Measurements from ENCODE around the gene SMC5.
"Not testable (repeated sequence)": the region's sequence is repeated elsewhere in the genome, so short reads cannot be mapped to it uniquely, and the experiment has no call there.

Gene SMC5

GRCh38 chr9:70304810-70305209 lies 46.0 kb downstream of the SMC5 start:
- no peak overlapping the region for H3K4me3 ChIP-seq (ENCODE audit: low read depth, low read length)
- no peak for TF ChIP-seq CTCF (IDR thresholded peaks at IDR 0.05; ENCODE audit: control insufficient read depth, extremely low read depth, insufficient read depth)
- DNase-seq (ENCODE audit: low read depth): no peak

- TF ChIP-seq CTCF (IDR thresholded peaks at IDR 0.05; ENCODE audit: control insufficient read depth, extremely low read depth, insufficient read depth): no peak
- no peak for DNase-seq (ENCODE audit: low read depth)
- no peak overlapping the region for H3K4me3 ChIP-seq (ENCODE audit: low read depth, low read length)
Measured at GRCh38 chr9:70315389-70315788, 56.6 kb downstream of the SMC5 start.

DNA sequence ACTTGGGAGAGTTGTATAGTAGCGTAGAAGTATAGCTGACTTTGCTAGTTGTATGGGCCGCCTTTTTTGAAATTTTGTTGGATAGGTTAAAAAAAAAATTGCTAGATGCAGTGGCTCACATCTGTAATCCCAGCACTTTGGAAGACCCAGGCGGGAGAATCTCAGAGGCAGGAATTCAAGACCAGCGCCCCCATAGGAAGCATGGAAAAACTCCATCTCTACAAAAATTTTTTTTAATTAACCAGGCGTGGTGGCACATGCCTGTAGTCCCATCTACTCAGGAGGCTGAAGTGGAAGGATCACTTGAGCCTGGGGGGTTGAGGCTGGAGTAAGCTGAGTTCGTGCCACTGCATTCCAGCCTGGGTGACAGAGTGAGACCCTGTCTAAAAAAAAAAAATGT lies 59.2 kb downstream of the SMC5 start:
- H3K4me3 ChIP-seq (ENCODE audit: low read depth, low read length): no peak overlapping the region
- no peak for DNase-seq (ENCODE audit: low read depth)
- TF ChIP-seq CTCF (IDR thresholded peaks at IDR 0.05; ENCODE audit: control insufficient read depth, extremely low read depth, insufficient read depth): no peak

GRCh38 chr9:70322096-70322495 lies 63.3 kb downstream of the SMC5 start:
- no peak overlapping the region for H3K4me3 ChIP-seq (ENCODE audit: low read depth, low read length)
- no peak for DNase-seq (ENCODE audit: low read depth)
- TF ChIP-seq CTCF (IDR thresholded peaks at IDR 0.05; ENCODE audit: control insufficient read depth, extremely low read depth, insufficient read depth): no peak

GRCh38 chr9:70324963-70325362 lies 66.2 kb downstream of the SMC5 start:
- no peak overlapping the region for H3K4me3 ChIP-seq (ENCODE audit: low read depth, low read length)
- DNase-seq (ENCODE audit: low read depth): no peak
- no peak for TF ChIP-seq CTCF (IDR thresholded peaks at IDR 0.05; ENCODE audit: control insufficient read depth, extremely low read depth, insufficient read depth)

- not testable (repeated sequence) for H3K4me3 ChIP-seq (ENCODE audit: low read depth, low read length); DNase-seq (ENCODE audit: low read depth)
Measured at GRCh38 chr9:70328625-70329024, 69.8 kb downstream of the SMC5 start.

- no peak overlapping the region for H3K4me3 ChIP-seq (ENCODE audit: low read depth, low read length)
- TF ChIP-seq CTCF (IDR thresholded peaks at IDR 0.05; ENCODE audit: control insufficient read depth, extremely low read depth, insufficient read depth): peak; percentile 33; the same call in 1 of the 2 replicates
- no peak for DNase-seq (ENCODE audit: low read depth)
Measured at GRCh38 chr9:70340572-70340971, 81.8 kb downstream of the SMC5 start.

GRCh38 chr9:70347046-70347445 lies 88.3 kb downstream of the SMC5 start:
- no peak for DNase-seq (ENCODE audit: low read depth)
- no peak overlapping the region for H3K4me3 ChIP-seq (ENCODE audit: low read depth, low read length)
- TF ChIP-seq CTCF (IDR thresholded peaks at IDR 0.05; ENCODE audit: control insufficient read depth, extremely low read depth, insufficient read depth): no peak
